MM.1S (cell line): ENCODE results near the gene ZNF609.

ENCODE experiments used
- DNase-seq: peaks from one replicate; pipeline ENCODE4 v3.0.0-alpha.2; 2015
- H2AFZ ChIP-seq: fragments of 300-600 bp; sonication (generic); 2 replicates; pipeline ENCODE4 v1.6.0; 2016; ENCODE audit warnings: antibody characterized with exemption, low read length
- H3F3A ChIP-seq: fragments of 300-600 bp; sonication (generic); 2 replicates; pipeline ENCODE4 v1.6.1; 2016; ENCODE audit warnings: mild to moderate bottlenecking, antibody characterized with exemption, low read length, moderate library complexity, mixed read lengths; ENCODE audit not compliant: insufficient read depth
- H3K27ac ChIP-seq: fragments of 300-600 bp; sonication (generic); 2 replicates; pipeline ENCODE4 v1.5.1; 2016; ENCODE audit warnings: mild to moderate bottlenecking, low read length
- H3K27me3 ChIP-seq: fragments of 300-600 bp; sonication (generic); replicated peaks from 2 replicates; pipeline ENCODE4 v1.6.0; 2016; ENCODE audit warnings: low read length; ENCODE audit not compliant: insufficient read depth
- H3K36me3 ChIP-seq: fragments of 300-600 bp; sonication (generic); replicated peaks from 2 replicates; pipeline ENCODE4 v1.6.1; 2016; ENCODE audit warnings: mild to moderate bottlenecking, low read length, mixed read lengths; ENCODE audit not compliant: insufficient read depth
- H3K4me1 ChIP-seq: fragments of 300-600 bp; sonication (generic); 2 replicates; pipeline ENCODE4 v1.6.1; 2016; ENCODE audit warnings: low read length, mixed read lengths
- H3K4me2 ChIP-seq: fragments of 300-600 bp; sonication (generic); 2 replicates; pipeline ENCODE4 v1.6.0; 2016; ENCODE audit warnings: low read depth, low read length
- H3K4me3 ChIP-seq: fragments of 300-600 bp; sonication (generic); 2 replicates; pipeline ENCODE4 v1.5.1; 2016; ENCODE audit warnings: low read length, mixed read lengths
- H3K79me2 ChIP-seq: fragments of 300-600 bp; sonication (generic); 2 replicates; pipeline ENCODE4 v1.6.1; 2016; ENCODE audit warnings: mixed run types, low read length, mixed read lengths
- H3K9ac ChIP-seq: fragments of 300-600 bp; sonication (generic); 2 replicates; pipeline ENCODE4 v1.6.1; 2016; ENCODE audit warnings: low read length, mixed read lengths
- H3K9me2 ChIP-seq: fragments of 300-600 bp; sonication (generic); replicated peaks from 2 replicates; pipeline ENCODE4 v1.6.1; 2016; ENCODE audit warnings: mild to moderate bottlenecking, low read length, mixed read lengths; ENCODE audit not compliant: insufficient read depth
- H3K9me3 ChIP-seq: fragments of 300-600 bp; sonication (generic); replicated peaks from 2 replicates; pipeline ENCODE4 v1.6.1; 2016; ENCODE audit warnings: mild to moderate bottlenecking, low read length, mixed read lengths; ENCODE audit not compliant: insufficient read depth
- H4K20me1 ChIP-seq: fragments of 300-600 bp; sonication (generic); 2 replicates; pipeline ENCODE4 v1.6.1; 2016; ENCODE audit warnings: mild to moderate bottlenecking, low read length, moderate library complexity, mixed read lengths; ENCODE audit not compliant: insufficient read depth
- EZH2 ChIP-seq: fragments of 300-600 bp; sonication (generic); optimal IDR thresholded peaks from 2 replicates; pipeline ENCODE3; 2017; ENCODE audit warnings: low read depth, mild to moderate bottlenecking, antibody characterized with exemption, low read length, mixed read lengths
- EZH2phosphoT487 ChIP-seq: fragments of 300-600 bp; sonication (generic); IDR thresholded peaks from 2 replicates; pipeline ENCODE4 v1.6.1; 2018; ENCODE audit warnings: antibody characterized with exemption, low read length
- TF ChIP-seq, protein P1 (sequence below): fragments of 300-600 bp; sonication (generic); IDR thresholded peaks from 2 replicates; pipeline ENCODE4 v1.5.1; 2016; ENCODE audit warnings: antibody characterized with exemption, low read length, mixed read lengths

The ZNF609 gene

DNA sequence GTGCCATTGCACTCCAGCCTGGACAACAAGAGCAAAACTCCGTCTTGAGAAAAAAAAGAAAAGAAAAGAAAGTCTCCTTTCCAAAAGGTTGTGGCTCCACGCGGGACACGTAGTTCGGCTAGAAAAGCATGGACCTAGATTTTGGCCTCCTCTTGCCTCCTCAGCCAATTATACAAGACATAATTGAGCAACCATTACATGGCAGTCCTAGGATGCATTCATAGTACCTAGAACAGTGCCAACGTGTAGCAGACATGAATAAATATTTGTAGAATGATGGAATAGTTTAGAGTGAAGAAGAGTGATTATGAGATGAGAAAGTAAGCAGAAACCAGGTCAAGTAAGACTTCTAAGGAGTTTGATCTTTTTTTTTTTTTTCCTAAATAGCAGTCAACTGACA lies 112.5 kb downstream of the ZNF609 start:
- Histone ChIP-seq H4K20me1 (no peaks in the 10 kb centered on the region), H3K4me2 (no peak overlapping the region), H3K27ac (no peak overlapping the region)

DNA sequence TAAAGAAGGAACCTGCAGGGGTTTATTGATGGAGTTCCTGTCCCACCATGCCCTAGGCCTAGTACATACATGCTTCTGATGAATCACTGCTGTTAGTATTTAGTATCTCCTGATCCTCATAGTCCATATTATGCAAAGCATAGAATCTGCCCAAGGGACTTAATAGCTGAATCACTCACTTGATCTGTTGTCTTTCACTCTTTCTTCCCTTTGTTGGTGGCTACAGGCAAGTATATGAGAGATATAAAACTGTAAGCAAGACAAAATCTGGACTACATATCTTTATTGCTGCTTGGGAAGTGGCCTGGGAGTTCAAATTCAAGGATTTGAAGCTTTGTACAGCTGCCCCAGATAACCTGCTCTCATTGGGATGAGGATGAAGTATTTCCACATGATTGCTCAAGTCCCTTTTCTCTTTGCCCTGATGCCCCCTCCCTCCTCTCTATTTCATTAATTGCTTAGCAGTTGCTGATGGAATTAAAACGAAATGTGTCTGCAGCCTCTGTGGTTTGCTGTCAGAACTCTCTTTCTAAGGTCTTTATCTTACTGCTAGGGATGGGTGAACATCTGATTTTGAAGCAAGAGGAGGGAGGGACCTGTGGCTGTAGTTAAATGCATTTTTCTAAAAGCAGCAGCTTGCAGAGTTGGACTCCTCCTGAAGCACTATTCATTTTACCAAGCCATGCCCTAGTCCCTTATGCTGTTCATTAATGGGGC lies 114.1 kb downstream of the ZNF609 start:
- TF ChIP-seq EZH2: no peak
- no peak for TF ChIP-seq EZH2phosphoT487
- TF ChIP-seq, protein P1, sequence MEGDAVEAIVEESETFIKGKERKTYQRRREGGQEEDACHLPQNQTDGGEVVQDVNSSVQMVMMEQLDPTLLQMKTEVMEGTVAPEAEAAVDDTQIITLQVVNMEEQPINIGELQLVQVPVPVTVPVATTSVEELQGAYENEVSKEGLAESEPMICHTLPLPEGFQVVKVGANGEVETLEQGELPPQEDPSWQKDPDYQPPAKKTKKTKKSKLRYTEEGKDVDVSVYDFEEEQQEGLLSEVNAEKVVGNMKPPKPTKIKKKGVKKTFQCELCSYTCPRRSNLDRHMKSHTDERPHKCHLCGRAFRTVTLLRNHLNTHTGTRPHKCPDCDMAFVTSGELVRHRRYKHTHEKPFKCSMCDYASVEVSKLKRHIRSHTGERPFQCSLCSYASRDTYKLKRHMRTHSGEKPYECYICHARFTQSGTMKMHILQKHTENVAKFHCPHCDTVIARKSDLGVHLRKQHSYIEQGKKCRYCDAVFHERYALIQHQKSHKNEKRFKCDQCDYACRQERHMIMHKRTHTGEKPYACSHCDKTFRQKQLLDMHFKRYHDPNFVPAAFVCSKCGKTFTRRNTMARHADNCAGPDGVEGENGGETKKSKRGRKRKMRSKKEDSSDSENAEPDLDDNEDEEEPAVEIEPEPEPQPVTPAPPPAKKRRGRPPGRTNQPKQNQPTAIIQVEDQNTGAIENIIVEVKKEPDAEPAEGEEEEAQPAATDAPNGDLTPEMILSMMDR: no peak
- H3K4me2 ChIP-seq: no peak overlapping the region
- no peak overlapping the region for H3K9ac ChIP-seq
- H2AFZ ChIP-seq: no peak overlapping the region
- H3K36me3 ChIP-seq: no peaks in the 10 kb centered on the region
- H3K27ac ChIP-seq: no peak overlapping the region
- H3K79me2 ChIP-seq: peaks cover 17% of the 10 kb centered on the region
- H3F3A ChIP-seq: peaks cover 11% of the 10 kb centered on the region; the same call in 1 of the 2 replicates
- no peak for DNase-seq
- H3K4me1 ChIP-seq: peaks cover 10% of the 10 kb centered on the region
- H4K20me1 ChIP-seq: no peaks in the 10 kb centered on the region
- H3K27me3 ChIP-seq: no peaks in the 10 kb centered on the region
- no peaks in the 10 kb centered on the region for H3K9me2 ChIP-seq
- H3K4me3 ChIP-seq: no peak overlapping the region
- H3K9me3 ChIP-seq: no peaks in the 10 kb centered on the region

More for the DNA sequence above, 112.5 kb downstream of the ZNF609 start:
- H3K9me3 ChIP-seq: no peaks in the 10 kb centered on the region
- H3K4me3 ChIP-seq: no peak overlapping the region
- no peaks in the 10 kb centered on the region for H3K27me3 ChIP-seq
- peaks cover 18% of the 10 kb centered on the region for H3K79me2 ChIP-seq
- no peak for DNase-seq
- no peaks in the 10 kb centered on the region for H3K36me3 ChIP-seq
- H3K9me2 ChIP-seq: no peaks in the 10 kb centered on the region
- peaks cover 11% of the 10 kb centered on the region; the same call in 1 of the 2 replicates for H3F3A ChIP-seq
- H2AFZ ChIP-seq: no peak overlapping the region
- H3K4me1 ChIP-seq: peaks cover 10% of the 10 kb centered on the region
- TF ChIP-seq, protein P1: no peak
- no peak for TF ChIP-seq EZH2
- TF ChIP-seq EZH2phosphoT487: no peak
- no peak overlapping the region for H3K9ac ChIP-seq

DNA sequence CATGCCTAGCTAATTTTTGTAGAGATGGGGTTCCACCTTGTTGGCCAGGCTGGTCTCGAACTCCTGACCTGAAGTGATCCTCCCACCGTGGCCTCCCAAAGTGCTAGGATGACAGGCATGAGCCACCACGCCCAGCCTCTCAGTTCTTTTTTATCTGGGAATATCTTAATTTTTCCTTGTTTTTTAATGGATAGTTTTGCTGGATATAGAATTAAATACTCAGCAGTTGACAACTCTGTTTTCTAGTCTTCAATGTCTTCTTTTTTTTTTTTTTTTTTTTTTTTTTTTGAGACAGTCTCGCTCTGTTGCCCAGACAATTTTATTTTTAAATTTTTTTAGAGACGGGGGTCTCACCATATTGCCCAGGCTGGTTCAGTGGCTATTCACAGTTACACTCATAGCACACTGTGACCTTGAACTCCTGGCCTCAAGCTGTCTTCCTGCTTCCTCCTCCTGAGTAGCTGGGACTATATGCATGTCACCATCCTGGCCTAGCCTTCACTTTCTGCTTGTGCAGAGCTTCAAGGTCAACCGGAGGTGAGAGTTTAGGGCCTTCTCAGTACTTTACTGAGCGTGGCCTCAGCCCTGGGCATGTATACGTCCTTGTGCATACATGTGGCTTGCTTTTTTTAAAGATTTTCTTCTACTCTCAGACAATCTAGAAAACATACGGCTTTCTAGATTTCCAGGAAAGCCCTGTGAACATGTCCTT lies 120.5 kb downstream of the ZNF609 start:
- H3F3A ChIP-seq: no peaks in the 10 kb centered on the region
- H2AFZ ChIP-seq: no peak overlapping the region
- H3K9ac ChIP-seq: no peak overlapping the region
- TF ChIP-seq EZH2 (no peak), EZH2phosphoT487 (no peak)
- TF ChIP-seq, protein P1: no peak
- H3K9me2 ChIP-seq: no peaks in the 10 kb centered on the region
- peaks cover 10% of the 10 kb centered on the region; the same call in 1 of the 2 replicates for H3K79me2 ChIP-seq
- DNase-seq: no peak
- H3K9me3 ChIP-seq: no peaks in the 10 kb centered on the region
- no peak overlapping the region for H3K4me2 ChIP-seq
- no peaks in the 10 kb centered on the region for H3K36me3 ChIP-seq
- H4K20me1 ChIP-seq: no peaks in the 10 kb centered on the region
- H3K4me3 ChIP-seq: no peak overlapping the region
- H3K27ac ChIP-seq: no peak overlapping the region
- no peaks in the 10 kb centered on the region for H3K27me3 ChIP-seq
- H3K4me1 ChIP-seq: no peaks in the 10 kb centered on the region
